NCI-H82 (cell line): ENCODE data around the gene MPL.

ENCODE experiments used
- DNase-seq: peaks from one replicate; lab custom pipeline; 2025; lab: John Stamatoyannopoulos, UW

MPL gene

GRCh38 chr1:43306688-43307457 lies 30.7 kb upstream of the MPL start:
- DNase-seq: no peak

- no peak for DNase-seq
Observed at GRCh38 chr1:43307458-43308158, 30.0 kb upstream of the MPL start.

GRCh38 chr1:43308635-43309404 lies 28.8 kb upstream of the MPL start:
- no peak for DNase-seq

GRCh38 chr1:43309405-43310025 lies 28.1 kb upstream of the MPL start:
- no peak for DNase-seq

GRCh38 chr1:43311521-43311920 lies 26.1 kb upstream of the MPL start:
- DNase-seq: no peak

GRCh38 chr1:43312212-43312623 lies 25.4 kb upstream of the MPL start:
- no peak for DNase-seq

- no peak for DNase-seq
Observed at GRCh38 chr1:43312663-43313515, 24.7 kb upstream of the MPL start.

GRCh38 chr1:43313771-43314170 lies 23.8 kb upstream of the MPL start:
- no peak for DNase-seq

- no peak for DNase-seq
Observed at GRCh38 chr1:43314233-43314632, 23.4 kb upstream of the MPL start.

GRCh38 chr1:43315481-43315880 lies 22.1 kb upstream of the MPL start:
- DNase-seq: no peak

- no peak for DNase-seq
Observed at GRCh38 chr1:43315963-43316737, 21.5 kb upstream of the MPL start.

GRCh38 chr1:43316738-43317520 lies 20.7 kb upstream of the MPL start:
- DNase-seq: no peak

GRCh38 chr1:43317817-43318471 lies 19.7 kb upstream of the MPL start:
- DNase-seq: no peak

GRCh38 chr1:43318831-43319230 lies 18.8 kb upstream of the MPL start:
- no peak for DNase-seq

- no peak for DNase-seq
Observed at GRCh38 chr1:43319288-43319687, 18.3 kb upstream of the MPL start.

GRCh38 chr1:43319766-43320165 lies 17.9 kb upstream of the MPL start:
- DNase-seq: no peak

- no peak for DNase-seq
Observed at GRCh38 chr1:43321331-43321891, 16.2 kb upstream of the MPL start.

- DNase-seq: no peak
Observed at GRCh38 chr1:43322506-43322905, 15.1 kb upstream of the MPL start.

GRCh38 chr1:43324810-43325209 lies 12.8 kb upstream of the MPL start:
- peak; percentile 33 for DNase-seq
